ENCODE results near the gene ADAMTS18. TPM values are rescaled to one million over a fixed set of nuclear protein-coding genes. Genes with fewer than 3 reads are reported as not detected.

Gene ADAMTS18
- total RNA-seq, 6 experiments from 2014 or later = not detected

DNA sequence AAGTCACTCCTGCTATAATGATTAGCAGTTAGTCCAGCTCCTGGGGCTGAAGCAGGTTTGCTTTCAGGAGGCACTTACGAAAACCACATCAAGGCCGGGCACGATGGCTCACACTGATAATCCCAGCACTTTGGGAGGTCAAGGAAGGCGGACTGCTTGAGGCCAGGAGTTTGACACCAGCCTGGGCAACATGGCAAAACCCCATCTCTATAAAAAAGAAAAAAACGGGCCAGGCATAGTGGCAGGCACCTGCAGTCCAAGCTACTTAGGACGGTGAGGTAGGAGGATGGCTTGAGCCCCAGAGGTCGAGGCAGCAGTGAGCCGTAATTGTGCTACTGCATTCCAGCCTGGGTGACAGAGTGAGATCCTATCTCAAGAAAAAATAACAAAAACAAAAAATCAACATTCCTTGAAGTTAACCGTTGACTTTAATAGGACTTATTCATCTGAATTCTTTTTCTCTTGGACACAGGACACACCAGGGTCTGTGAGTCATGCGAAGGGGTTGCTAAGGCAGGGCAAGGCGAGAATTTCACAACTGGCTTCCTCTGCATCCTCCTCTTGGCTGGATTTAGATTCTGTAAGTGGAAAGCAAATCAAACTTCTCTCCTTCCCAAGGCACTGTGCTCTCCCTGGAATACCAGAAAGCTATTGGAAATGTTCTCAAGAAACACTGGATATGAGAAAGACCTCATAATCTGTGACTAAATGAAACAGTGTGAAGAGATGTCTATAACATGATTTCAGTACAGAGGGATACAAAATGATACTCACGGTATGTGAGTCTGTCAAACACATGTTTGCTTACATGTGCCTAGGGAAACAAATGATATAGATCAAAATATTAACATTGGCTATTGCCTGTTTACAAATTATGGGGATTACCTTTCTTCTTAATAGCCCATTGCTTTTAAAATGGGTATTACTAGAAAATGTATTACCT is 136.1 kb downstream of the ADAMTS18 start:
- Histone ChIP-seq H3K4me3 (no peak overlapping the region), H3K9me3 (no peaks in the 10 kb centered on the region), H3K36me3 (no peaks in the 10 kb centered on the region), H3K27me3 (no peaks in the 10 kb centered on the region), H3K4me1 (no peaks in the 10 kb centered on the region), H3K27ac (no peak overlapping the region)
- ATAC-seq (no peak), DNase-seq (no peak)
- no peak for TF ChIP-seq POLR2A (IDR thresholded peaks at IDR 0.05)
- TF ChIP-seq, protein P1, sequence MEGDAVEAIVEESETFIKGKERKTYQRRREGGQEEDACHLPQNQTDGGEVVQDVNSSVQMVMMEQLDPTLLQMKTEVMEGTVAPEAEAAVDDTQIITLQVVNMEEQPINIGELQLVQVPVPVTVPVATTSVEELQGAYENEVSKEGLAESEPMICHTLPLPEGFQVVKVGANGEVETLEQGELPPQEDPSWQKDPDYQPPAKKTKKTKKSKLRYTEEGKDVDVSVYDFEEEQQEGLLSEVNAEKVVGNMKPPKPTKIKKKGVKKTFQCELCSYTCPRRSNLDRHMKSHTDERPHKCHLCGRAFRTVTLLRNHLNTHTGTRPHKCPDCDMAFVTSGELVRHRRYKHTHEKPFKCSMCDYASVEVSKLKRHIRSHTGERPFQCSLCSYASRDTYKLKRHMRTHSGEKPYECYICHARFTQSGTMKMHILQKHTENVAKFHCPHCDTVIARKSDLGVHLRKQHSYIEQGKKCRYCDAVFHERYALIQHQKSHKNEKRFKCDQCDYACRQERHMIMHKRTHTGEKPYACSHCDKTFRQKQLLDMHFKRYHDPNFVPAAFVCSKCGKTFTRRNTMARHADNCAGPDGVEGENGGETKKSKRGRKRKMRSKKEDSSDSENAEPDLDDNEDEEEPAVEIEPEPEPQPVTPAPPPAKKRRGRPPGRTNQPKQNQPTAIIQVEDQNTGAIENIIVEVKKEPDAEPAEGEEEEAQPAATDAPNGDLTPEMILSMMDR (IDR thresholded peaks at IDR 0.05) = no peak
- intact Hi-C loops (cut with DNase I) = no loop called here
- WGBS (ENCODE audit: insufficient coverage, low coverage, low lambda C conversion rate, missing lambda C conversion rate) = 36% methylated on average over 10 of the region's 12 CpGs

DNA sequence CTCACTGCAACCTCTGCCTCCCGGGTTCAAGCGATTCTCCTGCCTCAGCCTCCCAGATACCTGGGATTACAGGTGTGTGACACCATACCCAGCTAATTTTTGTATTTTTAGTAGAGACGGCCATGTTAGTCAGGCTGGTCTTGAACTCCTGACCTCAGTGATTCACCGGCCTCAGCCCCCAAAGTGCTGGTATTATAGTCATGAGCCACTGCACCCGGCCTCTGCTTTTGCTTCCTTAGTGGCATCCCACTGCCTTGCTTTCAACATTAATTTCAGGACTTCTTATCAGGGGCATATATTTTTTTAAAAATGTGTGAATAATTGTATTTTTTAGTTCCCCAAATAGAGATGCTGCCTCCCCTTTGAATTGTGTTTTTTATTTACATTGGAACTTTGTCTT is 136.8 kb downstream of the ADAMTS18 start:
- Histone ChIP-seq H3K27me3 (no peaks in the 10 kb centered on the region), H3K36me3 (no peaks in the 10 kb centered on the region), H3K27ac (no peak overlapping the region), H3K9me3 (no peaks in the 10 kb centered on the region), H3K4me1 (no peaks in the 10 kb centered on the region), H3K4me3 (no peak overlapping the region)
- TF ChIP-seq, protein P1 (IDR thresholded peaks at IDR 0.05) = no peak
- TF ChIP-seq POLR2A (IDR thresholded peaks at IDR 0.05) = no peak
- 64% methylated on average over 4 of the region's 5 CpGs for WGBS (ENCODE audit: insufficient coverage, low coverage, low lambda C conversion rate, missing lambda C conversion rate)
- intact Hi-C loops (cut with DNase I) = no loop called here
- DNase-seq (no peak), ATAC-seq (no peak)

DNA sequence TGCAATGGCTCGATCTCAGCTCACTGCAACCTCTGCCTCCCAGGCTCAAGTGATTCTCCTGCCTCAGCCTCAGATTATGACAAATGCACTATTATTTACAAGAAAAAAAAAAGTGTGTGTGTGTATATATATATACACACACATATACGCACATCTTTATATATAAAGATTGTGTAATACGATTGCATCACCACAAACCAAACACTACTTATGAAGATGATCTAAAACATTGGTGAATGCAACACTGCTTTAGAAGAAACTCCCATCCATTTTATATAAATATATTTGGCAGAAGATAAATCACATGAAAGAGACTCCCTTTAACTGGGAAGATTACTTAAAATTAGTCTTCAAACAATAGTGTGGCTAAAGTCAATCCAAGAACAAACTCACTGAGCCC is 138.9 kb downstream of the ADAMTS18 start:
- intact Hi-C loops (cut with DNase I) = no loop called here
- no peak for DNase-seq
- no peaks in the 10 kb centered on the region for H3K27me3 ChIP-seq
- no peaks in the 10 kb centered on the region for H3K9me3 ChIP-seq
- TF ChIP-seq POLR2A (IDR thresholded peaks at IDR 0.05) = no peak
- TF ChIP-seq, protein P1 (IDR thresholded peaks at IDR 0.05) = no peak
- no peak overlapping the region for H3K27ac ChIP-seq
- H3K36me3 ChIP-seq = no peaks in the 10 kb centered on the region
- 61% methylated on average over 3 of the region's 3 CpGs for WGBS (ENCODE audit: insufficient coverage, low coverage, low lambda C conversion rate, missing lambda C conversion rate)
- ATAC-seq = no peak
- H3K4me3 ChIP-seq = no peak overlapping the region
- H3K4me1 ChIP-seq = no peaks in the 10 kb centered on the region

DNA sequence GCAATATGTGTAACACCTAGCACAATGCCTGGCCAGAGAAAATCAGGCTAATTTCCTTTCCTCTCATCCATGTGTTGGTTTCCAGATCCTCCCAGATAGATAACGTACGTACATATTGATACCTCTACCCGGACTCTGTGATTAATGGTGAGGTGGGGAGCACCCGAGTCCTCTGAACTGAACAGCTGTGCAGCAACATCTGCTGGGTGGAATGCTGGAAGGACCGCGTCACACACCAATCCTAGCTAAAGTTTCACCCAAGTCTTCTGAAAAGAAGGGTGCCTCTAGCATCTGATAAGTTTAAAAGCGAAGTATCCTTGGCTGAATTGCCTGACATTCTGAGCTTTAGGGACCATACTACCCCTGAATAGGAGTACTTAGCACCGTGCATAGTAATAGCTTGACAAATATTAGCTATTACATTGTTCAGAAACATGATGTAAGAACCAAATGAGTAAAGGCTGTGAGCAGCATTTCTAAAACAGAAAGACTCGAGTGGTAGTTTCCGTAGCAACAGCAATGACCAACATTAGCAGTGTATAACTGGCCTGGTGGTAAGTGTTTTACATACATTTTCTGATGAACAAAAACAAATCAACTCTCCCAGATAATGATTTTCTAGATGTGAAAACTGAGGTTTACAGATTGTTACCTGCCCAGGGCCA is 144.3 kb downstream of the ADAMTS18 start:
- no peaks in the 10 kb centered on the region for H3K27me3 ChIP-seq
- no peaks in the 10 kb centered on the region for H3K36me3 ChIP-seq
- no peak for ATAC-seq
- H3K27ac ChIP-seq = no peak overlapping the region
- no peaks in the 10 kb centered on the region for H3K4me1 ChIP-seq
- no peaks in the 10 kb centered on the region for H3K9me3 ChIP-seq
- DNase-seq = no peak
- 58% methylated on average over 6 of the region's 10 CpGs for WGBS (ENCODE audit: insufficient coverage, low coverage, low lambda C conversion rate, missing lambda C conversion rate)
- no peak for TF ChIP-seq POLR2A (IDR thresholded peaks at IDR 0.05)
- no peak overlapping the region for H3K4me3 ChIP-seq
- intact Hi-C loops (cut with DNase I) = no loop called here

DNA sequence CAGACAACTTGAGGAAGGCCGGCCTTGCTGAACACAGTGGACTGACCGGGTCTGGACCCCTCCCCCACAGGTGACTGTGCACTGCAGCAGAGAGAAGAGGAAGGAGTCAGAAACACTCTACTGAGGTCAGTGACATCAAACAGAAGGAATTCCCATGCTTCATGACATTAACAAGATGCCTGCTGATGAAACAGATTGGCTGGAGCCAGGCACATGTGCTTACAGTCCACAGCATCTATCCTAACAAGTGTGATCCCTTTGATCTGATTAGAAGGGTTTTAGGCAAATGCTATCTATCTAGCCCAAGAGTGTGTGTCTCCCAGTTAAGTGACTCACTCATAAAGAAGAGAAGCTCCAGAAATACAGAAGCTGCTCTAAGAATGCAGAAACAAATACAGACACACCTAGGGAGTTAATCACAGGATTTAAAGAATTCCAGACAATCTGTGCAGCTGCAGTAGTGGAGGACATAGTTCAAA is 145.5 kb downstream of the ADAMTS18 start:
- no peak overlapping the region for H3K4me3 ChIP-seq
- H3K27me3 ChIP-seq = no peaks in the 10 kb centered on the region
- no peak for DNase-seq
- no peaks in the 10 kb centered on the region for H3K4me1 ChIP-seq
- intact Hi-C loops (cut with DNase I) = no loop called here
- H3K36me3 ChIP-seq = no peaks in the 10 kb centered on the region
- WGBS (ENCODE audit: insufficient coverage, low coverage, low lambda C conversion rate, missing lambda C conversion rate) = 0% methylated on average over 1 of the region's 2 CpGs
- H3K27ac ChIP-seq = no peak overlapping the region
- TF ChIP-seq, protein P1 (IDR thresholded peaks at IDR 0.05) = no peak
- no peak for TF ChIP-seq POLR2A (IDR thresholded peaks at IDR 0.05)
- H3K9me3 ChIP-seq = no peaks in the 10 kb centered on the region
- no peak for ATAC-seq
